ENCODE measurements around the gene CCR9.

Gene CCR9

DNA sequence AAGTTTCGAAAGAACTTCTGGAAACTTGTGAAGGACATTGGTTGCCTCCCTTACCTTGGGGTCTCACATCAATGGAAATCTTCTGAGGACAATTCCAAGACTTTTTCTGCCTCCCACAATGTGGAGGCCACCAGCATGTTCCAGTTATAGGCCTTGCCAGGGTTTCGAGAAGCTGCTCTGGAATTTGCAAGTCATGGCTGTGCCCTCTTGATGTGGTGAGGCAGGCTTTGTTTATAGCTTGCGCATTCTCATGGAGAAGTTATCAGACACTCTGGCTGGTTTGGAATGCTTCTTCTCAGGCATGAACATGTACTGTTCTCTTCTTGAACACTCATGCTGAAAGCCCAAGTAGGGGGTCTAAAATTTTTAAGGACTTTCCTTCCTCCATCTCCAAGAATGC, 61.0 kb downstream of the CCR9 start:
- peak; percentile 57 for DNase-seq (ENCODE audit: low read depth)
- TF ChIP-seq, protein P1, sequence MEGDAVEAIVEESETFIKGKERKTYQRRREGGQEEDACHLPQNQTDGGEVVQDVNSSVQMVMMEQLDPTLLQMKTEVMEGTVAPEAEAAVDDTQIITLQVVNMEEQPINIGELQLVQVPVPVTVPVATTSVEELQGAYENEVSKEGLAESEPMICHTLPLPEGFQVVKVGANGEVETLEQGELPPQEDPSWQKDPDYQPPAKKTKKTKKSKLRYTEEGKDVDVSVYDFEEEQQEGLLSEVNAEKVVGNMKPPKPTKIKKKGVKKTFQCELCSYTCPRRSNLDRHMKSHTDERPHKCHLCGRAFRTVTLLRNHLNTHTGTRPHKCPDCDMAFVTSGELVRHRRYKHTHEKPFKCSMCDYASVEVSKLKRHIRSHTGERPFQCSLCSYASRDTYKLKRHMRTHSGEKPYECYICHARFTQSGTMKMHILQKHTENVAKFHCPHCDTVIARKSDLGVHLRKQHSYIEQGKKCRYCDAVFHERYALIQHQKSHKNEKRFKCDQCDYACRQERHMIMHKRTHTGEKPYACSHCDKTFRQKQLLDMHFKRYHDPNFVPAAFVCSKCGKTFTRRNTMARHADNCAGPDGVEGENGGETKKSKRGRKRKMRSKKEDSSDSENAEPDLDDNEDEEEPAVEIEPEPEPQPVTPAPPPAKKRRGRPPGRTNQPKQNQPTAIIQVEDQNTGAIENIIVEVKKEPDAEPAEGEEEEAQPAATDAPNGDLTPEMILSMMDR (conservative IDR thresholded peaks at IDR 0.05; ENCODE audit: low read length) = no peak
- H3K4me3 ChIP-seq (ENCODE audit: low read length) = no peak overlapping the region

DNA sequence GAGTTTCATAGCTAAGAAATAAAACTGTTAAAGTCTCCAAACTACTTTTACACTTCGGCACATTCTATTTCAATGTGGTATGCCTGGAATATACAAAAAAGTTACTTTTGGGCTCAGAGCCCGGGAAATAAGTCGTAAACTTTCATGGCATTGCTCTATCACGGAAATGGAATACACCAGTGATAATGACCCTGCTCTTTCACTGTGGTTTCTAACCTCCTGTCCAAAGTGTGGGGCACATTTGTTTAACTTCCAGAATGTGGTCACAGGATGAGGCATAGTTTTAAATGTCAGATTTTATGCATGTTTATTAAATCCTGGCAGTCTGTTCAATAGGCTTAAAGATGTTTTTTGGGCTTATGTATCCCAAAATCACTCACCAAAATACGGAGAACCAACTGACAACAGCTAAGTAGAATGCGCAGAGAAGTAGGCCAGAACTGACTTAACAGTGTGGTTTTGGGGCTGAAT, 62.0 kb downstream of the CCR9 start:
- no peak overlapping the region for H3K4me3 ChIP-seq (ENCODE audit: low read length)

DNA sequence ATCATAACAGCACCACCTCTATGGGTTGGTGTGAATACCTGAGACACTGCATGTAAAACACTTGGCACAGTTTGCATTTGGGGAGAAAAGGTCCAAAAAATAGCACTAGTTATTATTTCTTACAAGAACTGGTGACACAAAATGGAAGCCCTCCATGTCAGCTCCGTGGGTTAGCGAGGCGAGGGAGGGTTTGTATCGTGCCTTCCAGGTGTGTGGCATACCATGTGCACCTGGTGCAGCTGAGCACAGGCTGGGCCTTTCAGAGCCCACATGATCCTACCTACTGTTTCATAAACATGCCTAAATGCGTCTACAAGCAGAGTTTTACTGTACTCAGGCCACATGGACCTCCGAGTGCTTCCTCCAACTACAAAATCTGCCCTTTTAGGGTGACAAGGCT, 62.5 kb downstream of the CCR9 start:
- TF ChIP-seq, protein P1 (conservative IDR thresholded peaks at IDR 0.05; ENCODE audit: low read length) = no peak
- H3K4me3 ChIP-seq (ENCODE audit: low read length) = no peak overlapping the region
- no peak for DNase-seq (ENCODE audit: low read depth)

More for the DNA sequence above, 62.0 kb downstream of the CCR9 start:
- TF ChIP-seq, protein P1 (conservative IDR thresholded peaks at IDR 0.05; ENCODE audit: low read length) = no peak
- peak; percentile 98 for DNase-seq (ENCODE audit: low read depth)

DNA sequence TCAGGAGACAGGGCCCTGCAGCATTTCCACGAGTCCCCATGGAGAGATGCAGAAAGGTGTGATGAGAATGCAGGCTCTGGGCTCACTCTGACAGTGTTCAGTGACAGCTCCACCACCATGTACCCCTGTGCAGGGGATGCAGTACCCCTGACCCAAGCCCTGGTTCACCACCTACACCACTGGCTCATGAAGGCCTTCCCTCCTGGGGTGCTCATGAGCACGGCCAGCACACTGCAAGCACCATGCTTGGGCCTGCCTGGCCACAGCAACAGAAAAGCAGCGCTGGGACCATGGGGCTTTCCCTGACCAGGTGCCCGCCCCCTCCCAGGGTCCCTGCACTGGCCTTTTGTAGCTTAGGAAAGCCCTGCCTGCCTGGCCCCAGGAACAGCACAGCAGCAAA, 63.1 kb downstream of the CCR9 start:
- DNase-seq (ENCODE audit: low read depth) = no peak
- H3K4me3 ChIP-seq (ENCODE audit: low read length) = no peak overlapping the region
- TF ChIP-seq, protein P1 (conservative IDR thresholded peaks at IDR 0.05; ENCODE audit: low read length) = no peak

DNA sequence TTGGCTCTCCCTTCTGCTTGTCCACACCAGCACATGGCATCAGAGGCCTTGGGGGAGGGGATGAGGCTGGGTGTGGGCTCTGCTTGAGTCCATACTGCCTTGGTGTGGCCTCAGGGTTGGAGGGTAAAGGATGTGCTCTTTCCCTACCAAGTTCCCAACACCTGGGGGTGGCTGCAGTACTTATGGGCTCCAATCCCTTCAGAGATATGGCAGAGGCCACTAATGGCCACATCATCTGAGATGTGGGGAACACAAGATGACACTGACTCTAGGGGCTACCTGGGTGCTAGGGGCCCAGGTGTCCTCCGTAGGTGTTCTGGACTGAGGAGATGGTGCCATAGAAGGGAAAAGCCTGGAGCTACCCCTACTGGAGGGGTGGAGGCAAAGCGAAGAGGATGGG, 63.8 kb downstream of the CCR9 start:
- no peak for DNase-seq (ENCODE audit: low read depth)
- TF ChIP-seq, protein P1 (conservative IDR thresholded peaks at IDR 0.05; ENCODE audit: low read length) = no peak
- no peak overlapping the region for H3K4me3 ChIP-seq (ENCODE audit: low read length)

DNA sequence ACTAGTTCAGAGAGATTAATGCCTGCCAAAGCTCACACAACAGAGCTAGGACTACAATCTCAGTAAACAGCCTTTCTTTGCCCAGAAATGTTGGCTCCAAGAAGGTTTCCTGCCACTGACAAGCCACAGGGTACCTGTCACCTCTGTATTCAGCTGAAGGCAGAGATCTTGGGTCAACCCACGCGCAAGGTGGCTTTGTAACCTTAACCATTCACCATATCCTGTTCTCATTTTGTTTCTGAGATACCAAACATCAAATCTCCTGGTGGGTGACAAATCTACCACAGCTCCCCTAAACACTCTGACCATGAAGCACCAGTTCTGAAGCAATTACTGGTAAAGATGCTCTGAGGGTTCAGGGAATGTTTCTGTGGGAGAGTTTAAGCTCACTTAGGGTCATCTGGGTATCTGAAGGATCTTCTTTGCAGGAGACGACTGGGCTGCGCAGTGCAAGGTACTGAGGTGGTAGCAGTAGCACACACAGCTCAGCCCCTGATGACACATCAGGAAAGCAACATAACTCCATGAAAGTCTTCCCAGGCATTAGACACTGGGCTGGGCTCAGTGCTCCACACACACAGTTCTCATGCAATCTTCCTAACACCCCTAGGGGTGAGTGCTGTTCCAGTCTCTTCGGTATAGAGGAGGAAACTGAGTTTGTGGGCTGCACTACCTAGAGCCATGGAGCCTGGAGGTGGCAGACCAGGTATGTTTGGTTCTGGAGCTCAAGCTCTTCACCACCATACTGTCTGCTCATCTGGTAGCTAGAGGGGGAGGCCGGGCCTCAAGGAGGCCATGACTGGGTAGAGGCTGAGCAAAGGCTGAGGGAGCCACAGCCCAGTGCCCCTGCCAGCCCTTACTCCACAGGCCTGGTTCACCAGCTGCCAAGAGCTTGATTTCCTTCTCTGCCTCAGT, 64.6 kb downstream of the CCR9 start:
- no peak overlapping the region for H3K4me3 ChIP-seq (ENCODE audit: low read length)
- DNase-seq (ENCODE audit: low read depth) = no peak
- TF ChIP-seq, protein P1 (conservative IDR thresholded peaks at IDR 0.05; ENCODE audit: low read length) = no peak

DNA sequence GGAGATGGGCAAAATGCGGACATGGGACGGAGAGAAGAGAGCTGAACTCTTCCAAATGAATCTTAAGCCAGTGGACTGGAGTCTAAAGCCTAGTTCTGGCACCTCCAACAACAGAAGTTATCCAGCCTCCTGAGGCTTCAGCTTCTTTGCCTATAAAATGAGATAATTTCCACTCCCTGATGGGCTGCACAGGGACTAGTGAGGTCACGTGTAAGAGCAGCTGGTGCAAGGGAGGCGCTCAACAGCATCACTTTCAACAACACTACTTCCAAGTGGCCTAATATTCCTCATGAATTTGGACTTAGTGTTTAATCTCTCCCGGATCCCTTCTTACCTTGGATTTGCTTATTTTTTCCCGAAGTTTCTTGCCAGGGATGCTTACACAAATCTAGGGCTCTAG, 65.6 kb downstream of the CCR9 start:
- TF ChIP-seq, protein P1 (conservative IDR thresholded peaks at IDR 0.05; ENCODE audit: low read length) = no peak
- no peak for DNase-seq (ENCODE audit: low read depth)
- no peak overlapping the region for H3K4me3 ChIP-seq (ENCODE audit: low read length)

Measured in AG10803 (cell line).